Lower leg skin (tissue), 3 donors: ENCODE measurements around the gene CAVIN3.

ENCODE experiments used
- POLR2A ChIP-seq, 2 donors: fragments of 450-650 bp; IDR thresholded peaks; one replicate each; pipeline ENCODE4 v1.6.1; 2016 to 2017; ENCODE audit warnings: antibody characterized with exemption in 2 of 2, mild to moderate bottlenecking in 1 of 2, moderate library complexity in 1 of 2
- TF ChIP-seq, protein P1 (sequence below), 3 donors: fragments of 450-650 bp; IDR thresholded peaks; one replicate each; pipeline ENCODE4 v1.5.1; 2016; ENCODE audit warnings: antibody characterized with exemption in 3 of 3, mild to moderate bottlenecking in 3 of 3, moderate library complexity in 2 of 3

DNA sequence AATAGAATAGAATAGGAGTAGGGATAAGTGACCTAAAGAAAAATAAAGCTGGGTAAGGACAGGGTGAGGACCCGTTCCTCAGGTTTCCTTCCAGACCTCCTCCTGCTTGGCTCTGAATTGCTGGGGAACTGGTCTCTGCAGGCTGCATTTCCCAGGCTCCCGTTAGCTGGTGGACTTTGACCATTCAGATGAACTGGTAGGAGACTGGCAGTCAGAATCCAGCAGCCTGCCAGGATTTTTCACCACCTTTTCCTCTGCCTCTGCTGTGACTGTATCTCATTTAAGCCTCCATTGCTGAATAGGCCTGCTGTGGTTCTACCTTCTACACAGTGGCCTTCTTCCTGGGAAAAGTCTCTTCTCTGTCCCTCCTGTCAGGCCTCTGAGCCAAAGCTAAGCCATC lies 45.4 kb upstream of the CAVIN3 start:
- TF ChIP-seq, protein P1, sequence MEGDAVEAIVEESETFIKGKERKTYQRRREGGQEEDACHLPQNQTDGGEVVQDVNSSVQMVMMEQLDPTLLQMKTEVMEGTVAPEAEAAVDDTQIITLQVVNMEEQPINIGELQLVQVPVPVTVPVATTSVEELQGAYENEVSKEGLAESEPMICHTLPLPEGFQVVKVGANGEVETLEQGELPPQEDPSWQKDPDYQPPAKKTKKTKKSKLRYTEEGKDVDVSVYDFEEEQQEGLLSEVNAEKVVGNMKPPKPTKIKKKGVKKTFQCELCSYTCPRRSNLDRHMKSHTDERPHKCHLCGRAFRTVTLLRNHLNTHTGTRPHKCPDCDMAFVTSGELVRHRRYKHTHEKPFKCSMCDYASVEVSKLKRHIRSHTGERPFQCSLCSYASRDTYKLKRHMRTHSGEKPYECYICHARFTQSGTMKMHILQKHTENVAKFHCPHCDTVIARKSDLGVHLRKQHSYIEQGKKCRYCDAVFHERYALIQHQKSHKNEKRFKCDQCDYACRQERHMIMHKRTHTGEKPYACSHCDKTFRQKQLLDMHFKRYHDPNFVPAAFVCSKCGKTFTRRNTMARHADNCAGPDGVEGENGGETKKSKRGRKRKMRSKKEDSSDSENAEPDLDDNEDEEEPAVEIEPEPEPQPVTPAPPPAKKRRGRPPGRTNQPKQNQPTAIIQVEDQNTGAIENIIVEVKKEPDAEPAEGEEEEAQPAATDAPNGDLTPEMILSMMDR (IDR thresholded peaks at IDR 0.05): no peak
- TF ChIP-seq POLR2A (IDR thresholded peaks at IDR 0.05): no peak
